Stimulated activated CD8-positive, alpha-beta memory T cell treated with anti-CD3 and anti-CD28 coated beads, Interleukin-7, amount 100 ng/mL, for 4 hours (primary cell): ENCODE measurements around the gene GIMAP2.
"Not testable (repeated sequence)": the region's sequence is repeated elsewhere in the genome, so short reads cannot be mapped to it uniquely, and the experiment has no call there.

Experiments
- DNase-seq, 2 donors: peaks; one replicate each; pipeline ENCODE4 v3.0.0-alpha.2; 2020; ENCODE audit warnings: low read depth in 2 of 2

The GIMAP2 gene

GRCh38 chr7:150685219-150686029, at the start of gene GIMAP2:
Gene GIMAP2, plus strand, starts transcription at chr7:150685706. Its CDS starts 1,354 bp downstream, at chr7:150687060.
- DNase-seq = peak in 1 of 2 donors; percentile 29

- DNase-seq = no peak
Measured at GRCh38 chr7:150641854-150642253, 43.7 kb upstream of the GIMAP2 start.

GRCh38 chr7:150642926-150643325, 42.6 kb upstream of the GIMAP2 start:
- no peak for DNase-seq

GRCh38 chr7:150645259-150646020, 40.1 kb upstream of the GIMAP2 start:
- DNase-seq = no peak

- no peak for DNase-seq
Measured at GRCh38 chr7:150648353-150649079, 37.0 kb upstream of the GIMAP2 start.

GRCh38 chr7:150649080-150649385, 36.5 kb upstream of the GIMAP2 start:
- DNase-seq = no peak

- DNase-seq = no peak
Measured at GRCh38 chr7:150654692-150655091, 30.8 kb upstream of the GIMAP2 start.

GRCh38 chr7:150656047-150656446, 29.5 kb upstream of the GIMAP2 start:
- DNase-seq = no peak

- DNase-seq = no peak
Measured at GRCh38 chr7:150657526-150657925, 28.0 kb upstream of the GIMAP2 start.

GRCh38 chr7:150660939-150661613, 24.4 kb upstream of the GIMAP2 start:
- no peak for DNase-seq

GRCh38 chr7:150662821-150663220, 22.7 kb upstream of the GIMAP2 start:
- not testable (repeated sequence) for DNase-seq

- DNase-seq = peak in 1 of 2 donors; percentile 29
Measured at GRCh38 chr7:150663802-150664494, 21.6 kb upstream of the GIMAP2 start.

- DNase-seq = peak in 1 of 2 donors; percentile 32
Measured at GRCh38 chr7:150665089-150665748, 20.3 kb upstream of the GIMAP2 start.

GRCh38 chr7:150665896-150666295, 19.6 kb upstream of the GIMAP2 start:
- DNase-seq = no peak

- no peak for DNase-seq
Measured at GRCh38 chr7:150666412-150666811, 19.1 kb upstream of the GIMAP2 start.

- peak; percentile 61 to 72 for DNase-seq
Measured at GRCh38 chr7:150668472-150668911, 17.0 kb upstream of the GIMAP2 start.

- DNase-seq = no peak
Measured at GRCh38 chr7:150668977-150669376, 16.5 kb upstream of the GIMAP2 start.

- not testable (repeated sequence) for DNase-seq
Measured at GRCh38 chr7:150671798-150672585, 13.5 kb upstream of the GIMAP2 start.

- DNase-seq = no peak
Measured at GRCh38 chr7:150675714-150676113, 9.8 kb upstream of the GIMAP2 start.

GRCh38 chr7:150676276-150676675, 9.2 kb upstream of the GIMAP2 start:
- DNase-seq = not testable (repeated sequence)
